SHP77 treated with DMSO at 0.1 percent for 48 hours (cell line): ENCODE measurements around the gene POU4F2.
"Not testable (repeated sequence)": the region's sequence is repeated elsewhere in the genome, so short reads cannot be mapped to it uniquely, and the experiment has no call there.

Source experiments
- DNase-seq: peaks from one replicate; lab custom pipeline; 2025; lab: John Stamatoyannopoulos, UW

POU4F2 gene

DNA sequence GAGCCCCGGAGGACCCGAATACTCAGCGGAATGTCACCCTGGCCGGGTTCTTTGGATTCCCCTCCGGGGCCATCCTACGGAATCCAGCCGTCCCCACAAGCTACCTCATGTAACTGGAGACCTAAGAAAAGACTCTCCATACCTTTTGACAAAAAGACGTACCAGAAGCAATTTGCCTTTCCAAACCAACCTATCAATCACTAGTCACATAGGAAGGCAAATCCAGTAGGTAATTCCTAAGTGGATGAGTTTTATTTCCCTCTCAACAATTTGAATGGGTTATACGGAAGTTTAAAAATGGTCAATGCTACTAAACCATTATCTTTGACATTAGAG lies 16.8 kb downstream of the POU4F2 start:
- no peak for DNase-seq

DNA sequence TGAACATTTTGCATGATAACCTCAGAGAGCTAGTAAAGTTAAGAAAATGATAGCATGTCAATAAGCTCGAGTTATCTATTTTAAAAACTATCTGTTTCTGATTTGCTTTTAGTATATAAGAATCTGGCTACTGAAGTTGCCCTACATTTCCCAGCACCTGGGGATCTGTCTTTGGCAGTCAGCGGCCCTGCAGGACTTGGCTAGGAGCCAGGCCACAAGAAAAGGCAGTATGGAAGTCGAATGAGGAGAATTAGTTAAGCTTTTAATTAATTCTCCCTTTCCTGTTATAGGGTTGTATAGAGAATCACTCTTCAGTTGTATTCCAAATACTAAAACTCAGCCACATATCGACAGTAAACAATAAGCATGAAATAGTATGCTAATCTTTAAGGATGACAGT lies 22.7 kb downstream of the POU4F2 start:
- DNase-seq, result no peak

DNA sequence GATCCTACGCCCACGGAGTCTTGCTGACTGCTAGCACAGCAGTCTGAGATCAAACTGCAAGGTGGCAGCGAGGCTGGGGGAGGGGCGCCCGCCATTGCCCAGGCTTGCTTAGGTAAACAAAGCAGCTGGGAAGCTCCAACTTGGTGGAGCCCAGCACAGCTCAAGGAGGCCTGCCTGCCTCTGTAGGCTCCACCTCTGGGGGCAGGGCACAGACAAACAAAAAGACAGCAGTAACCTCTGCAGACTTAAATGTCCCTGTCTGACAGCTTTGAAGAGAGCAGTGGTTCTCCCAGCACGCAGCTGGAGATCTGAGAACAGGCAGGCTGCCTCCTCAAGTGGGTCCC lies 25.2 kb downstream of the POU4F2 start:
- not testable (repeated sequence) for DNase-seq

DNA sequence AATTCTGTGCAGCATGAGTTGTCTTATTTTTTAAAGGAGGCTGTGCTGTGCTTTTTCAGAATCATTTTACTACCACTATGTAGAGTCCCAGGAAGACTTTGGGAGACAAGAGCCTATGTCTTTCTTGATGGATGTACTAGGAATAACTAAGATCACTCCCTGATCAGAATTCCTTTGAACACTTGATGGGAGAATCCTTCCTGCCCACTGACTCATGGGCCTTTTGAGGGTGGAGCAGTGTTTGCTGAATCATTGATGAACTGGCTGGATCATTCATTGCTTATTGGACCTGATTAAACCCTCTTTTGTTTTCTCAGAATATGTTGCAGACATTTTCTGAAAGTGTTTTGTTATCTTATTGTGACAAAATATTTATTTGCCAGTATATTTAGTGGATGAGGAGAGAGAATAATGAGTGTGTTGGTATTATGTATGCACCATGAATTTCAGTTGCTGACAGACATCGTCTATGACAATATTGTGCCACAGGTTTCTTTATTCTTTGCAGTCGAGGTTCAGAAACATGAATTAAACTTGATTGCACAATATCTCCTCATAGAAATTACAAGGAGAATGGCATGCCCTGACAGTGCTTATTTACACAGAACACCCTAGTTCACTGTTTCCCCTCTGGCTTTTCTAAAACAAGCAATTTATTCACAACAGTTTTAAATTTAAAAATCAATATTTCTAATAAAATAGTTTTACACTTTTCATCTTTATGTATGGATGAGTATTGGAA lies 36.3 kb downstream of the POU4F2 start:
- DNase-seq, result no peak
